22Rv1 (cell line): ENCODE results near the gene MOB3B.

ENCODE experiments used
- H3K27ac ChIP-seq: fragments of 450-650 bp; 2 replicates; pipeline ENCODE4 v1.5.1; 2017
- CTCF ChIP-seq: fragments of 450-650 bp; IDR thresholded peaks from 2 replicates; pipeline ENCODE4 v1.5.1; 2017; ENCODE audit warnings: mild to moderate bottlenecking
- ZFX ChIP-seq: fragments of 450-650 bp; IDR thresholded peaks from 2 replicates; pipeline ENCODE4 v1.6.1; 2017; ENCODE audit warnings: antibody characterized with exemption, borderline replicate concordance

The MOB3B gene

DNA sequence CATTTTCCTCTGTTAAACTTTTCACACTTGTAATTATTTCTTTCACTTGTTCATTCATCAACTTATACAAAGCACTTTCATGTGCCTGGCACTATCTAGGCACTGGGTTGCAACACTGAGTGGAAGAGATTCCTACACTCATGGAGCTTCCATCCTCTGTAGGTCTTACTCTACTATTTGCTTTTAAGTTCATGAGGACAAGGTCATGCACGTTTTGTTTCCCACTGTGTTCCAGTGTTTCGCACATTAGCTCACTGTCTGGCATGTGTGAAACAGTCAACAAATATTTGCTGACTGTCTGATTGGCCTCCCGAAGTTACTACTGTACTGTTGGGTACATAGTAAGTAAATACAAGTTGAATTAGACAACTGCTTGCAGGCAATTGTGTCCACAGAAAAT lies 93.4 kb downstream of the MOB3B start:
- H3K27ac ChIP-seq: no peak overlapping the region
- TF ChIP-seq CTCF (no peak), ZFX (no peak)

DNA sequence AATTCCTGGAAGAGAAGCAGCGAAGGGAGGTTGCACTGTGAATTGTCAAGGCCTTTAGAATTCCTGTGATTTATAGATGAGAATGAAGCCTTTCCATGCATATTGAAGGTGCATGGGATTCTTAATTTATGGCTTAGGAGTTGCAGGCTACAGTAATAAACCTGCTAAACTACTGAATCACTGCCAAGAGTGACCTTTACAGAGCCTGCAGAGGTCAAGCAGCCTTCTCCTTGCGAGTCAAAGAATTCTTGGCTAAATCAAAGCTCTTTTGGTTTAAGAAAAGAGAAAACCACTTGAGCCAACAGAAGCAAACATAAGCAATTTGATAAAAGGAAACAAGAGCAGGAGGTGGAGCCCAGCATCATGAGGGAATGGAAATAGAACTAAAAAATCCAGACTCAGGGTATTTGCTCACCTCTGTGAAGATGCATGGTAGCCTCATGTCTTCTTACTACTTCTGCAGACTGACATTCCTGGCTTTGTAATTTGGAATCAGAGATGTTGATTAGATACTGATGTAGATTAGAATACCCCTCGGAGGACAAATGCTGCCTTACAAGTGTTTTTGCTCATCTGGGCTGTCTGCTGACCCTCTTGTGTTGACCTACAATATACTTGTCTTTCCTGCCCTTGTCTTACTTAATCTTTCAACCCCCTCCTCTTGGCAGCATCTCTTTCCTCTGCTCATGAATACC lies 95.8 kb downstream of the MOB3B start:
- no peak overlapping the region for H3K27ac ChIP-seq
- no peak for TF ChIP-seq ZFX
- TF ChIP-seq CTCF: no peak

DNA sequence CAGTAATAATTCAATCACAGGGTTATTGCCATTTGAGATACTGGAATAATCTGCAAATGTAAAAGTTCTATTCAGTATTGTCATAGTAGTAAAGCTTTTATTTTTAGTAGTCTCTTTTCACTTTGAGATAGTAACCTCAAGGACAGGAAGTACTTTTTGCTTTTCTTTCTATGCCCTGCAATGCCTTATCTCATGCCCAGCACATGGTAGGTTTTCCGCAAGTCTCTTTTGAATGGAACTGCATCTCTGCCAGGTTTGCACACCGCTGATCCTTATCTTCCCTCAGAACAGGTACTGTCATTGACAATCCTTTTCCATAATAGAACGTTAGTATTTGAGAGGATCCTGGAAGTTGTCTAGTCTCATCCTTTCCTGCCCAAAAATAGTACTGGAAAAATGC lies 97.3 kb downstream of the MOB3B start:
- no peak overlapping the region for H3K27ac ChIP-seq
- TF ChIP-seq CTCF (no peak), ZFX (no peak)

DNA sequence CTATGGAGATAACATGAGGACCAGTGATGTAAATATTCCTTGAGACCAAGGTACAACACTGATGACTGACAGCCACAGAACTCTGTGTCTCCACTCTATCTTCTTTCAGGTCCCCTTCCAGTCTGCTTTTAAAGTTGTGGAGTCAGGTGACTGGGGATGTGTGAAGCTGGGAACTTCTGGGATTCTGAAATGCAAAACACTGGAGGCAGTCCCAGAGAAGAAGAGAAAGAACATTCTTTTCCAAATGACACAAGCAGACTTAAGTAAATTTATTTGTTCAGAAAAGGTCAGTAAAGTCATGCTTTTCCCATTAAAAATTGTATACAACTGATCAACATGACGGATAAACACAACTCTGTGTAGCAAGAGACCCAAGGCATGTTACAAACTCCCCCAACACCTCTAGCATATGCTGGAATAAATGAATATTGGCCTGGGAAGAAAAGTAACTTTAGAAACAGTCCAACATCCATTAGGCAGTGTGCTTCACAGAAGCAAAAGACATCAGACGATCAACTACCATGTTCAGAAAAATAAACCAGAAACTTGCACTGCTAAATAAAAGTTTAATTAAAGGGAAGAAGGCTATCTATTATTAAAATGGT lies 98.0 kb downstream of the MOB3B start:
- TF ChIP-seq ZFX (no peak), CTCF (no peak)
- no peak overlapping the region for H3K27ac ChIP-seq

GRCh38 chr9:27430750-27431535 lies 98.7 kb downstream of the MOB3B start:
- no peak overlapping the region for H3K27ac ChIP-seq

DNA sequence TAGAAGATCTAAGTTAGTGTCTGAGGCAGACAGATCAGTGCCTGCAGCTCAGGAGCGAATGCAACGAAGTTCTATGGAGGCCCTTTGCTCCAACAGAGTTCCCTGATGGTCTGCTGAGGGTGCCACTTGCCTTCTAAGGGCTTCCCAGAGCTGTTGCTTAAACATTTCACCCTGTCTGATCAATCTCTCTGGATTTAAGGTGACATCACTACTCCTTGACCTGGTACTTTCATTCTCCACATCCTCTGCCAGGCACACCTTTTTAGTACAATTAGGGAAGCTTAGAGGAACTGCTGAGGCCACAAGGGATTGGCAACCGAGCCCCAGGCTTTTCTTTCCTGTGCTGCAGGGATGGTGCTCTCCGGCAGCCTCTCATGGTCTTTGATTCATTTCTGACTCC lies 99.7 kb downstream of the MOB3B start:
- H3K27ac ChIP-seq: no peak overlapping the region
- TF ChIP-seq CTCF (no peak), ZFX (no peak)

More at GRCh38 chr9:27430750-27431535, 98.7 kb downstream of the MOB3B start:
- TF ChIP-seq ZFX: no peak
- no peak for TF ChIP-seq CTCF

GRCh38 chr9:27429436-27429835 lies 100.2 kb downstream of the MOB3B start:
- TF ChIP-seq CTCF (no peak), ZFX (no peak)
- no peak overlapping the region for H3K27ac ChIP-seq
